ENCODE data around the gene CDH6. TPM values are rescaled to one million over a fixed set of nuclear protein-coding genes. Genes with fewer than 3 reads are reported as not detected.

CDH6 gene
- total and polyA plus RNA-seq, 7 donors = under 0.01 to 6.9 (median 1.6) TPM; not detected in 1

GRCh38 chr5:31285025-31285424, 91.5 kb downstream of the CDH6 start:
- DNase-seq = no peak
- TF ChIP-seq POLR2AphosphoS5 (IDR thresholded peaks at IDR 0.05) (no peak), EP300 (IDR thresholded peaks at IDR 0.05) (no peak), CTCF (IDR thresholded peaks at IDR 0.05) (no peak), POLR2A (IDR thresholded peaks at IDR 0.05) (no peak)
- no peaks in the 10 kb centered on the region for H3K4me1 ChIP-seq
- H3K27ac ChIP-seq = no peak overlapping the region
- H3K36me3 ChIP-seq = no peaks in the 10 kb centered on the region
- H3K27me3 ChIP-seq = no peaks in the 10 kb centered on the region
- H3K4me3 ChIP-seq = no peak overlapping the region
- intact Hi-C loops (cut with DNase I) = no loop called here
- 74 to 76% methylated on average over 2 of the region's 2 CpGs for WGBS, 2 donors
- no peaks in the 10 kb centered on the region for H3K9me3 ChIP-seq

GRCh38 chr5:31287985-31288384, 94.5 kb downstream of the CDH6 start:
- H3K36me3 ChIP-seq = no peaks in the 10 kb centered on the region
- no peak overlapping the region for H3K4me3 ChIP-seq
- TF ChIP-seq POLR2A (IDR thresholded peaks at IDR 0.05) = no peak
- TF ChIP-seq POLR2AphosphoS5 (IDR thresholded peaks at IDR 0.05) = no peak
- TF ChIP-seq CTCF (IDR thresholded peaks at IDR 0.05) = no peak
- TF ChIP-seq EP300 (IDR thresholded peaks at IDR 0.05) = no peak
- no peaks in the 10 kb centered on the region for H3K4me1 ChIP-seq
- no peak overlapping the region for H3K27ac ChIP-seq
- intact Hi-C loops (cut with DNase I) = no loop called here
- H3K9me3 ChIP-seq = no peaks in the 10 kb centered on the region
- H3K27me3 ChIP-seq = no peaks in the 10 kb centered on the region
- no peak for DNase-seq

- no peak overlapping the region for H3K4me3 ChIP-seq
- TF ChIP-seq POLR2AphosphoS5 (IDR thresholded peaks at IDR 0.05) (no peak), EP300 (IDR thresholded peaks at IDR 0.05) (no peak), CTCF (IDR thresholded peaks at IDR 0.05) (no peak), POLR2A (IDR thresholded peaks at IDR 0.05) (no peak)
- H3K27ac ChIP-seq = no peak overlapping the region
- H3K4me1 ChIP-seq = no peaks in the 10 kb centered on the region
- no peaks in the 10 kb centered on the region for H3K27me3 ChIP-seq
- intact Hi-C loops (cut with DNase I) = no loop called here
- WGBS, 2 donors = 77 to 79% methylated on average over 3 of the region's 3 CpGs
- H3K36me3 ChIP-seq = no peaks in the 10 kb centered on the region
- H3K9me3 ChIP-seq = no peaks in the 10 kb centered on the region
- DNase-seq = no peak
These were observed 95.9 kb downstream of the CDH6 start for GRCh38 chr5:31289429-31289828.

- H3K4me3 ChIP-seq = no peak overlapping the region
- intact Hi-C loops (cut with DNase I) = no loop called here
- DNase-seq = no peak
- no peaks in the 10 kb centered on the region for H3K4me1 ChIP-seq
- no peaks in the 10 kb centered on the region for H3K9me3 ChIP-seq
- no peaks in the 10 kb centered on the region for H3K36me3 ChIP-seq
- 74% methylated on average over 7 of the region's 7 CpGs for WGBS, 2 donors
- TF ChIP-seq POLR2AphosphoS5 (IDR thresholded peaks at IDR 0.05) = no peak
- TF ChIP-seq EP300 (IDR thresholded peaks at IDR 0.05) = no peak
- TF ChIP-seq POLR2A (IDR thresholded peaks at IDR 0.05) = no peak
- TF ChIP-seq CTCF (IDR thresholded peaks at IDR 0.05) = no peak
- no peak overlapping the region for H3K27ac ChIP-seq
- no peaks in the 10 kb centered on the region for H3K27me3 ChIP-seq
These were observed 97.9 kb downstream of the CDH6 start for GRCh38 chr5:31291323-31291854.

GRCh38 chr5:31300501-31300900, 107.0 kb downstream of the CDH6 start:
- TF ChIP-seq POLR2A (IDR thresholded peaks at IDR 0.05) (no peak), POLR2AphosphoS5 (IDR thresholded peaks at IDR 0.05) (no peak), EP300 (IDR thresholded peaks at IDR 0.05) (no peak), CTCF (IDR thresholded peaks at IDR 0.05) (no peak)
- Histone ChIP-seq H3K4me1 (no peaks in the 10 kb centered on the region), H3K9me3 (no peaks in the 10 kb centered on the region), H3K27me3 (no peaks in the 10 kb centered on the region), H3K4me3 (no peak overlapping the region), H3K27ac (no peak overlapping the region), H3K36me3 (no peaks in the 10 kb centered on the region)
- no peak for DNase-seq
- 80 to 82% methylated on average over 1 of the region's 1 CpG for WGBS, 2 donors
- intact Hi-C loops (cut with DNase I) = no loop called here
